NCI-H2227 treated with DMSO at 0.1 percent for 48 hours (cell line): ENCODE results near the gene GJB4.
A peak's percentile ranks its signal among the peaks of the same experiment; 100 is the strongest.
"Not testable (repeated sequence)": the region's sequence is repeated elsewhere in the genome, so short reads cannot be mapped to it uniquely, and the experiment has no call there.

Experiments used
- DNase-seq: peaks from one replicate; lab custom pipeline; 2025; lab: John Stamatoyannopoulos, UW

The GJB4 gene

DNA sequence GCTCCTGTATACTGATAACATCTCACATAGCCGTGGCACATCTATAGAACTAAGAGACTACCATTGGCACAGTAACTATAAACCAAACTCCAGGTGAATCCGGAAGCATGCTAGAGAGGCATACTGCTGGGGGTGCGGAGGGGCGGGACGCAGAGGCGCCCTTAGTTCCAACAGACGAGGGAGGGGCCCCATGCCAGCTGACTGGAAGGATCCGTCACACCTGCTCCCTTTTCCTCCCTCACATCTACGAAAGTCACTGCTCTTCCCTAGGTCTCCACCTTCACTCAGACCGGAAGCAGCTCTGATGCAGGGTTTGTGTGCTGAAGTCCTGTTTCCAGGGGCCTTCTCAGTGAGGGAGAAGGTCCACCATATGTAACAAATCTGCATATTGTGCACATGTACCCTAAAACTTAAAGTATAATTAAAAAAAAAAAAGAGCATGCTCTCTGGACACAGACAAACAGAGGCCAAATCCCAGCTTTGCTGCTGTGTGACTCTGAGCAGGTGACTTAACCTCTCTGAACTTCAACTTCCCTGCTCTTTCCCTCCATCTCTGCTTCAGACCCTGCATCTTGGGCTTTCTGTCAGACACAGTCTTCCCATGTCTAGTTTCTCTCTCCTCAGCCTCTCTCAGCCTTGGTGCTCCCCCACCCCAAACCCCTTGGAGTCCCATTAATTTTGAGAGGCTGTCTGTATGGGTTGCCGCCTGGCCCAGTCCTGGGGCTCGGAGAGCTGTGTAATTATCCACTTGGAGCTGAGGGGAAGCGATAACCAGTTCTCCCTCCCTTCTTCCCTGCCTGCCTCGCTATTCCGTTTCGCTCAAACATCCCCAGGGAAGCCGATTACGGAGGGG, 12.5 kb upstream of the GJB4 start:
- peak; percentile 84 for DNase-seq

GRCh38 chr1:34747638-34747941, 11.9 kb upstream of the GJB4 start:
- DNase-seq, result peak; percentile 84

- no peak for DNase-seq
These were observed 9.5 kb upstream of the GJB4 start for GRCh38 chr1:34749992-34750391.

DNA sequence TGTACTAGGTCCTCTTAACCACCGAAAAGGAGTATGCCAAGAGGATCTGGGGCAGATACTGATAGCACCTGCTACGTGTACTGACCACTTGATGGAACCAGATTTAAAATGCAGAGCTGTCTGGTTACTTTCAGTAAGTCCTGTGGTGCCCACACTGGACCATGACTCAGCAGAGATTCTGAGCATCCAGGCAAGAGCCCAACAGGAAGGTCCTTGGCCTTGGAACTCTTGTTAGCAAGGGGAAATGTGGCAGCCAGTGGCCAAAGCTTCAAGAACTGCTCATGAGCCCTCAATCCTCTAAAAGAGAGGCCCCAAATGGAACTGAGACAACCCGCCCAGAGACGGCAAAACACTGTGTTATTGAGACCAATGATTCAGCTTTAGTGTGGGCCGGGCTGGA, 8.9 kb upstream of the GJB4 start:
- DNase-seq, result no peak

- DNase-seq, result no peak
These were observed 6.4 kb upstream of the GJB4 start for GRCh38 chr1:34753163-34753562.

GRCh38 chr1:34754964-34755637, 4.4 kb upstream of the GJB4 start, which contains the start of gene GJB5:
Gene GJB5 (plus strand): TSS chr1:34755047. CDS start chr1:34757331, 2,284 bp downstream.
- no peak for DNase-seq

- DNase-seq, result no peak
These were observed 3.6 kb upstream of the GJB4 start for GRCh38 chr1:34755961-34756360.

DNA sequence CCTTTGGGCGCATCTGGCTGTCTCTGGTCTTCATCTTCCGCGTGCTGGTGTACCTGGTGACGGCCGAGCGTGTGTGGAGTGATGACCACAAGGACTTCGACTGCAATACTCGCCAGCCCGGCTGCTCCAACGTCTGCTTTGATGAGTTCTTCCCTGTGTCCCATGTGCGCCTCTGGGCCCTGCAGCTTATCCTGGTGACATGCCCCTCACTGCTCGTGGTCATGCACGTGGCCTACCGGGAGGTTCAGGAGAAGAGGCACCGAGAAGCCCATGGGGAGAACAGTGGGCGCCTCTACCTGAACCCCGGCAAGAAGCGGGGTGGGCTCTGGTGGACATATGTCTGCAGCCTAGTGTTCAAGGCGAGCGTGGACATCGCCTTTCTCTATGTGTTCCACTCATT, 2.2 kb upstream of the GJB4 start:
- DNase-seq, result no peak

GRCh38 chr1:34758751-34759150, 789 bp upstream of the GJB4 start:
- no peak for DNase-seq

- no peak for DNase-seq
These were observed 1.7 kb downstream of the GJB4 start for GRCh38 chr1:34761176-34761761.

- DNase-seq, result no peak
These were observed 2.3 kb downstream of the GJB4 start for GRCh38 chr1:34761776-34762307.

DNA sequence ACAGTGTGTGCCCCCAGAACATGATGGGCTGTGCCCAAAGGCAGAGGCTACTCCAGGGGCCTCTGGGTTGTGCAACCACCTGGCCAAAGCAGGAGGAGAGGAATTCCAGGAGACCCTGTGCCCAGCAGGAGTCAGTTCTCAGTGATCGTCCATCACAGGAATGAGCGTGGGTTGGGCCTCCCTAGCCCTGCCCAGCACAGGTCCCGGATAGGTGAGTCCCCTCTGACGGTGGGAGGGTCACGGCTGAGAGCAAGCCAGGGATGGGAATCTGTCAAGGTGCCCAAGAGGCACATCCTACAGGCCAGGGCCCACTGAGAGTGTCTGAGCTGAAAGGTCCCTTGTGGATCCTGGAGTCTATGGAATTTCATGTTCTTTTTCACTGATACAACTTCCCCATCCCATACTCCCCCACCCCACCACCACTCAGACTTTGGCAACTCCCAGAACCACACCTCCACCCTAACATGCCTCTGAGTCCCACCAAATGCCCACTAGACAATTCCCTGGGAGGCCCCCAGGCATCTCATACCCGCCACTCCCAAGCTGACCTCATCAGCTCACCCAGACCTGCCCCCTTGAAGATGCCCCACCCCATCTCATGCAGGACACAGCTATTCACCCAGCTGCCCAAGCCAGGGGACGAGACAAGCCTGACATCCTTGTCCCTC, 3.1 kb downstream of the GJB4 start:
- no peak for DNase-seq

- no peak for DNase-seq
These were observed 3.7 kb downstream of the GJB4 start for GRCh38 chr1:34763142-34763781.

DNA sequence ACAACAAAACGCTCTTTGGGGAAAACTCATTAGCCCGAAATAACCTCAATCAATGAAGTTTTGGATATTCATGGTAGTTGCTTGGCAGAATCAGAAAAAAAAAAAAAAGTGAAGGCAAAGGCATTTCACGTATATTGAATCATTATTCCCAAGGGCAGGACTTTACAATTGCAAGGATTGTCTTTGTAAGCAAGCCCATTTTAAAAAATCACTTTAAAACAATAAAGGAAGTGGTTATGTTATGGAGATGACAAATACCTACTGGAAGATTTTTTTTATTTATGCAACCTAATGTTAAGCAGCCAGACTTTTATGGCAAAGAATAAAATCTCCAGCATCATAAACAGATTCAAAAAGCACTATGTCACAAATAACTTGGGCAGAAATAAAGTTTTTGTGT, 9.3 kb downstream of the GJB4 start:
- DNase-seq, result no peak

- DNase-seq, result no peak
These were observed 11.5 kb downstream of the GJB4 start for GRCh38 chr1:34770891-34771504.

- DNase-seq, result no peak
These were observed 12.2 kb downstream of the GJB4 start for GRCh38 chr1:34771573-34772371.

DNA sequence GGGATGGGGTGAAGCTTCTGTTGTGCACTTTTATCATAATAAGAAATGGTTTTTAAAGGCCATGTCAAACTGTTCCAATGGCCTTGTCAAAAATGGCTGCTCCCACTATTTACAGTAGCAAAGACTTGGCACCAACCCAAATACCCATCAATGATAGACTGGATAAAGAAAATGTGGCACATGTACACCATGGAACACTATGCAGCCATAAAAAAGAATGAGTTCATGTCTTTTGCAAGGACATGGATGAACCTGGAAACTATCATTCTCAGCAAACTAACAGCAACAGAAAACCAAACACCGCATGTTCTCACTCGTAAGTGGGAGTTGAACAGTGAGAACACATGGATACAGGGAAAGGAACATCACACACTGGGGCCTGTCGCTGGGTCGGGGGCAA, 13.6 kb downstream of the GJB4 start:
- DNase-seq, result not testable (repeated sequence)

GRCh38 chr1:34774957-34775356, 15.4 kb downstream of the GJB4 start:
- no peak for DNase-seq

- no peak for DNase-seq
These were observed 17.4 kb downstream of the GJB4 start for GRCh38 chr1:34776911-34777310.

GRCh38 chr1:34777519-34778321, 18.2 kb downstream of the GJB4 start:
- DNase-seq, result no peak
